Stimulated activated CD8-positive, alpha-beta memory T cell treated with anti-CD3 and anti-CD28 coated beads, Interleukin-15, amount 100 ng/mL, for 48 hours (primary cell): Measurements from ENCODE around the gene EIF4E.
"Not testable (repeated sequence)": the region's sequence is repeated elsewhere in the genome, so short reads cannot be mapped to it uniquely, and the experiment has no call there.

Source experiments
- DNase-seq, 2 donors: peaks; one replicate each; pipeline ENCODE4 v3.0.0-alpha.2; 2020; ENCODE audit warnings: low read depth in 2 of 2

Gene EIF4E, protein sequence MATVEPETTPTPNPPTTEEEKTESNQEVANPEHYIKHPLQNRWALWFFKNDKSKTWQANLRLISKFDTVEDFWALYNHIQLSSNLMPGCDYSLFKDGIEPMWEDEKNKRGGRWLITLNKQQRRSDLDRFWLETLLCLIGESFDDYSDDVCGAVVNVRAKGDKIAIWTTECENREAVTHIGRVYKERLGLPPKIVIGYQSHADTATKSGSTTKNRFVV

DNA sequence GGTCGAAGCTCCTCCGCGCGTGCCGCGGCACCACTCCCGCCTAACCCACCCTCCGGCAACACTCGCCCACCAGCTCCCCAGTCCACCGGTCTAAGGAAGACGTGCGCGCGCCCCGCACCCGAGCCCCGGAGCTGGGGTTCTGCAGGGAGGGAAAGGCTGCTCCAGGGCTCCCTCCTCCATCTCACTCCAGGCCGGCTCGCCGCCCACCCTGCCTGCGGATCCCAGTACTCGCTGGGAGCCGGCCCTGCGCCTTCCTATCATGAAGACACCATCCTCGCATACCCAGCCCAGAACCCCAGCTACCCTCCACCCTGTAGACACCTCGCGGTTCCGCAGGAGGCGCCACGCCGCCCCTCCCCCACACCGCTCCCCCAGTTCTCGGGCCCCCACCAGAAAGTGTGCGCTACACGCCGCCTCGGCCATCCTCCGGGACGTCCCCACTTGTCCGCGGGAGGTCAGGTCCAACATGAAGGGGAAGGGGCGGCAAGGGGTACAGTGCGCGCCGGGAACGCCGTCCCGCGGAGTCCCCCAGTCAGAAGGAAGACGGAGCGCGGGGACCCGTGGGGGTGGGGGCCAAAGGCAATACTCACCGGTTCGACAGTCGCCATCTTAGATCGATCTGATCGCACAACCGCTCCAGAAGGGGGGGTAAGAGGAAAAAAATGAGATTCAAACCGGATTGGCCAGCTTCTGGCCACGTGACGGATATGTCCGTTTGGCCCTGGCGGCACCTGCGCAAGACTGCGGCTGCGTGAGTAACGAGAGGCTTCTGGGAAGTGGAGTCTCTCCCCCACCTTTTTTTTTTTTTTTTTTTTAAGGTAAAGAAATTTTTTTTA is at the start of gene EIF4E:
EIF4E (minus strand) TSS at position 629 of the 836 bp plus-strand sequence; CDS start at position 608, 21 bp downstream.
- DNase-seq, result peak; percentile 93 to 94

DNA sequence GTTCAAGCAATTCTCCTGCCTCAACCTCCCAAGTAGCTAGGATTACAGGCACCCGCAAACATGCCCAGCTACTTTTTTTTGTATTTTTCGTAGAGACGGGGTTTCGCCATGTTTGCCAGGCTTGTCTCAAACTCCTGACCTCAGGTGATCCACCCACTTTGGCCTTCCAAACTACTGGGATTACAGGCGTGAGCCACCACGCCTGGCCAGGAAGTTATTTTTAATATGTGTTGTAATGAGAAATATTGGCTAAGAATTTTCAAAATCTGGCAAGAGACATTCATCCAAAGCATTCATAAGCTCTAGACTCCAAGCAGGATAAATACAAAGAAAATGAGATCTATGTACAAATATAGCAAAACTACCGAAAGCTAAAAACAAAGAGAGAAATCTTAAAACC is 48.6 kb upstream of the EIF4E start:
- DNase-seq, result no peak

DNA sequence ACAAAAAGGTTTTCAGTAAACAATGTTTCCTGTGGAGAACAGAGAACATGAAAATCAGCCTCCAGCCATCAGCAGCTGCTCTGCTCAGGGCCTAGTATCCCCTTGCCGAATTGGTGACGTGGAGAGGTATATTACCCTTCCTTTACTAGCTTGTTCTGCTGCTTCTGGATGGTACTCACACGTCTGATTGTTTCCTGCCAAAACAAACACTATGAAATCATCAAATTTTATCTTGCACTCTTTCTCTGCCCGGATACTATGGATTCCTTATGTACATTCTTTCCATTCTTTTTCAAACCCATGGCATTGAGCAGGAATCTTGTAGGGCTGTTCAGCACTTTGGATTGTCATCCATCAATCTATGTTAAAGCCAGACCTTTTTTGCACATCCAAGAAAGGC is 47.8 kb upstream of the EIF4E start:
- no peak for DNase-seq

DNA sequence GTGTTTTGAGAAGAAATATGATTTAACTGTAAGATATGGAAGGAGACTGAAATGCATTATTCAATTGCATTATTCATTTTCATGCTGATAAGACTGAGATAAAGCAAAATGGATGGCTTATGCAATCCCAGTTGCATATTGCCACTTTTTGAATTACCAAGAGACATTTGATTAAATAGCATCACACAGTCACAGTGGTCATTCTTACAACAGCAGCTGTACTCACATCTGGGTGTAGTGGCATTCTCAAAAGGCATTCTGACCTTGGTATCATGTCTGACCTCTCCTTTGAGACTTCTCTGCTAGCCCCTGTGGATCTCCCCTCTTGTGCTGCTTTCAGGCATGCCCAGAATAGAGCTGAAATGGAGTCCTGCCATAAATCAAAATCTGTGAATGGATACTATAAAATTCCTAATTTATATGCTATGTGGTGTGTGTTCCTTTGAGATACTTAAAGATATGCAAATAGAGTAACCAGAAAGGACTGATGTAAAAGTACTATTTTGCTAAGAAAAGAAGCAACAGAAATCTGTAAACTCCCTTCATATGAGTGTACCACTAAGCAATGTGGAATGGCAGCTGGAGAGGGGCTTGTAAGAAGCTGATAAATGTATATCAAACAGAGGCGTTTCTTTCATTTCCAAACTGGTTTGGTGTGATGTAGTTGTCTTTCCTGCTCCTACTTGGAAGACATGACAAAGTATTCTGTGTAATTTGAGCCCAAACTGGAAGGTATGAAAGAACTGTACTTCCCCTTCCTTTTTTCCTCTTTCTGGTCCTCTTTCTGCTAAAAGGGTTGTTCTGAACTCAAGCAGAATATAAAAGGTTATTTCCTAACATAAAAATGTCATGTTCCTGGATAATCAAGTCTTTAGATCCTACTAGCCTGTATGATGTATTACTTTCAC is 41.2 kb upstream of the EIF4E start:
- DNase-seq, result no peak

DNA sequence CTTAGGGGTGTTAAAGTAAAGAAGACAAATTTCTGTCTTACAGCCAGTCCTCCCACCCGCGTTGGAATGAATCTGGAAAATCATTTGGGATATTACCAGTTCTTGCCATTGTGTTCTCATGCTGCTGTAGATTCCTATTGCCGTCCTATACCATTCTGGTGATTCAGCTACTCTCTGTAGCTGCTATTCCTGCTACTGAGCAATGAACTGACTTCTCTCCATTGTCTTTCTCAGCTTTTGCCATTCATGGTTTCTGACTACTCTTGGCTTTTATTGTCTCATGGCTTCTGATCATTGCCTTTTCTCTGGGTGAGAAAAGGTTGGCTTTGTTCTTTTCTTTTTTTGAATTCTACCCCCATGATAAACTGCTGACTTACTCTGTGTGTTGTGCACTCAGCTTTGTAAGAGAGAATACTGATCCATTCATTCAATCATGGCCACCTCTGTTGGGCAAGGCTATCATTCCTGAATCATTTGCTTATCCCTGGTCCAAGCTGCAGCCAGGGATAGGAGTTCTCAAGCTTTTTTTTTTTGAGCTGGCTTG is 38.9 kb upstream of the EIF4E start:
- no peak for DNase-seq

DNA sequence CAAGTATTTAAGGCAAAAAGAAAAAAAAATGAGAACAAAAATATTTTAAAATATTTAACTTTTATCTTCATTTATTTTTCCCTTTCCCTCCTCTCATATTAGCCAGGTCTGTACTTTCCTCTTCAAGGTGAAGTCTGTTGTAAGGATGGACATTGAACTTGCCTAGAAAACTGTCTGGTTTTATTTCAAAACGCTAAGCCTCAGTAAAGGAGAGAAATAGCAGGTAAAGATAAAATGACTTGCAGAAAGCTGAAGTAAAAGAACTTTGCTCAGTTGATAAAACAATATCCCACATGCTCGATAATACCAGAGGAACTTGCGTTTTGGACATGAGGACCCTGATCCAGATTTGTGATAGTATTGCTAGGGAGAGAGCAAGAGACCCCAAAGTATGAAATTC is 38.0 kb upstream of the EIF4E start:
- no peak for DNase-seq

DNA sequence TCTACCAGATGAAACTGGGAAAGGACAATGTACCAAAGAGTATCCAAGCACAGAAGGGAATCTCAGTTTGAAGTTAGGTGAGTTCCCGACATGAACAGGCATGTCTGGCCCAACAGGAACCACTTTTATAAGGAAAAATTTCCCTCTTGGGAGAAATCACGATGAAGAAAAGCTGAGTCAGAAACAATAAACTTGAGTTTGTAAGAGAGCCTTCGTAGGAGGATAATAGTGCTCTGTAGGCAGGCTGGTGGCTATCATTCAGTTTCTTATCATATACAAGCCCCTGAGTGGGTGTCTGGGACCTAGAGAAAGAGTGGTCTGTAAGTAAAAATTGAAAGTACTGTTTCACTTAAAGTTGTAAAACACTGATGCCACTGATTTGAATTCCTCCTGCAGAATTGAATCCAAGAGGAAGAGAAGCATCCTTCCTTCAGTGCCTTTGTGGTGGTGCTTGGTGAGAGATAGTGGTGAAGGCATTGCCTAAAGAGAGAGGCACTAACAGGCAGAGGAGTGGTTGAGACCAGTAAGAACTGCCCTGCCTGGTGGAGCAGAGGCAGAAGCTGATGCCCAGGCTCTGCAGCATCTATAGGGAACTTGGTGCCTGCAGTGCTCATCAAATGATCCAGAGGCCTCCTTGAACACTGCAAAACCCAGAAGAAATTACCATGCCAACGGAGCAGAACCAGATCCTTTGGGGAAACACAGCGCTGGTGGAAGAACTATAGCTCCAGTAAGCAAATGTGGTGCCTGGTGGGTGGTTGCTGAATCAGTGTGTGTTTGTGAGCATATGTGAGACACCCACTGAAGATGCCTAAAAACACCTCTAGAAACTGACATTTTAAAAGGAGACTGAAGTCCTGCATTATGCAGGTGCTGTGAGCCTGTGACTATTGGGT is 34.9 kb upstream of the EIF4E start:
- DNase-seq, result no peak

DNA sequence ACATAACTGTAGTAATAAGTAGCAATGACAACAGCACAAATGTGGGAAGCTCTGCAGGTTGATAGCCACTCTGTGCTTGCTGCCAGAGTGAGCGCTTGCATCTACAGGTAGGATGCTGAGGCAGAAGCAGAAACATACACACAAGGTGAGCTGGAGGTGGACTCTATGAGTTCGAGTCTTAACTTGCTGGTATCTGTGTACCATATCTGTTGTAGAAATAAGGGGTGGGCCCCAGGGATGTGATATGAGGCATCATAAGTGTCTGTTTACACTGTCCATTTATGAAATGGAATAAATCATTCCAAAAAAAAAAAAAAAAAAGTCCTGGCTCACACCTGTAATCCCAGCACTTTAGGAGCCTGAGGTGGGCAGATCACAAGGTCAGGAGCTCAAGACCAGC is 32.8 kb upstream of the EIF4E start:
- DNase-seq, result no peak

DNA sequence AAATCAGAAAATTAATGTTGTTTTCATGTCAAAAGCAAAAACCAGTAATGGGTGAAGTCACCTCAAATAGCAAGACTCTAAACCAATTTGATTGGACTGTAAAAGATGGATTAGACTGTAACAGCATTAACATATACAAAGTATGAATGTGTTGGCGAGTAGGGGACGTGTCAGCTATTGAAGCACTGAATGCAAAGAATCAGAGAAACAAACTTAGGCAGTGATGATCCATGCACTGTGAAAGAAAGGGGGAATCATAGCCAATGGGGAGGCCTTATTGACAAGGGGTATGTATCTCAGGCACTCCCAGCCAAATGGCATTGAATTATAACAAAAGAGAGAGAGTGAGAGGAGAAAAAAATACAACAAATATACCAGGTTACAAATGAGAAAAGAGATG is 30.5 kb upstream of the EIF4E start:
- DNase-seq, result no peak

DNA sequence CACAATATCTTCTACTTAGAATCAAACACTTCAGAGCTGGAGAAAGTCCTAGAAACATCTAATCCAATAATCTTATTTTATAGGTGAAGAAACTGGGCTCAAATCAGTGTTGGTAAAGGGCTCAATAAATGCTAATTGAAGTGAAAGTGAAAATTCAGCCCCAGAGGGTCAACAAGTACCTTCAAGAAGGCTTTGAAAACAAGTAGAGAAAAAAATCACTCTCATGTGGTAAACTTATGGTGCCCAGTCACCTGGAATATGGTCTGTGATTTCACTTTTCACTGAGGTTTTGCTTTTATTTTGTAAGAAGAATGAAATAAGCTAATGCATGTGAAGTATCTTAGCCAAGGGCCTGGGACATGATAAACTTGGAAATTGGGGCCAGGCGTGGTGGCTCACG is 29.1 kb upstream of the EIF4E start:
- no peak for DNase-seq

DNA sequence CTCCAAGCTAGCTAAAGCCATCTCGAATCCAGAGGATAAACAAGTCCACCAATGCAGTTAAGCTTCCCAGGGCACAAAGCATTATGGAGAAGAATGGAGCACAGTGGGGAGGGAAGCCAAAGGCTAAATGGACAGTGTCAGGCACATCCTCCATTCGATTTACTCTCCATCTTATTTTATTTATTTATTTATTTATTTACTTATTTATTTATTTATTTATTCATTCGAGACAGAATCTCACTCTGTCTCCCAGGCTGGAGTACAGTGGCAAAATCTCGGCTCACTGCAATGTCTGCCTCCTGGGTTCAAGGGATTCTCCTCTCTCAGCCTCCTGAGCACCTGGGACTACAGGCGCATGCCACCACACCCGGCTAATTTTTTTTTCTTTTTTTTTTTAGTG is 26.3 kb upstream of the EIF4E start:
- DNase-seq, result no peak

DNA sequence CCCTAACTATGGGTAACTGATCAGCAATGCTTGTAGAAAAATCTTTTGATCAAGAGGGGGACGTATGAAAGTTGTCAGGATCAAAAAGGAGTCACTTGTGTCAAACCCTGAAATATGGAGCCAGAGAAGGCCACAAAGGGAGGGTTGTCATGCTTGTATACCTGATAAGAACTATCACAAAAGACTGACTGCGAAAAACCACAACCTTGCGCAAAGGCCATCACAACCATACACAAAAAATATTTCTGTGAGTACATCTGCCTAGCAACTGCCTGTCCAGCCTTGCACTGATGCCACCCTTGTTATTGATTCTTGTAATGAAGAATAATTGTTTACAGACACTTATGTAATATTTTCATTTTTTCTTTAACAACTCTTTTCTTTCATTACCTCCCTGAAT is 22.8 kb upstream of the EIF4E start:
- no peak for DNase-seq

DNA sequence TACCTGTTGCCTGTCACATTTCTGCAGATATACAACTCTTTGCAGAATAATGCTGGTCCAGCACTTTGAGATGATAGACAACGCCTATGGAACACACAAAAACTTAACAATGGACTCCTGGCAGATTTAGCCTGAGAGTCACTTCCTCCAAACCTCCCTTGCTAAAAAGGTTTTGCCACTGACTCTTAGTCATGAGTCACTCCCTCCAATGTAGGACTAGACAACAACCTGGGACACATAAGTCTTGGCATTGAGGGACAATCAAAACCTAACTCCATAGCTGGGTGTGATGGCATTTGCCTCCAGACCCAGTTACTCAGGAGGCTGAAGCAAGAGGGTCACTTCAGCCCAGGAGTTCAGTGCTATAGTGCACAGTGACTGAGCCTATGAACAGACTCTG is 22.0 kb upstream of the EIF4E start:
- DNase-seq, result no peak

DNA sequence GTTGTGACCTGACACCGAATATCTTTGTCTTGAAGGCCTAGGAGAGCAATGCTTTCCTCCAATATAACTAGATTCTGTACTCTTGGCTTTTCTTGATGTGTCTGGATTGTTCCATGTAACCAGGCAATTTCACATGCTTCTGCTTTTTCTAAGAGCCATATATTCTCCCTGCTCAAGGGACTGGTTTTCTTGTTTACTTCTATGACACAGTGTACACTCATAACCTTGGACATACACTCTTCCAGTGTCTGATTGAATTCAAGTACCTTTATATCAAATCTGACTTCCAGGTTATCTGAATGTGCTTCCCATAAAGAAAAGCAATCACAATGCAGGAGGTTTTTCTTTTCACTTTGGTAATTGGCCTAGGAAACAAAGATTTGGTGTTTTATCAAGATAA is 17.4 kb upstream of the EIF4E start:
- no peak for DNase-seq

DNA sequence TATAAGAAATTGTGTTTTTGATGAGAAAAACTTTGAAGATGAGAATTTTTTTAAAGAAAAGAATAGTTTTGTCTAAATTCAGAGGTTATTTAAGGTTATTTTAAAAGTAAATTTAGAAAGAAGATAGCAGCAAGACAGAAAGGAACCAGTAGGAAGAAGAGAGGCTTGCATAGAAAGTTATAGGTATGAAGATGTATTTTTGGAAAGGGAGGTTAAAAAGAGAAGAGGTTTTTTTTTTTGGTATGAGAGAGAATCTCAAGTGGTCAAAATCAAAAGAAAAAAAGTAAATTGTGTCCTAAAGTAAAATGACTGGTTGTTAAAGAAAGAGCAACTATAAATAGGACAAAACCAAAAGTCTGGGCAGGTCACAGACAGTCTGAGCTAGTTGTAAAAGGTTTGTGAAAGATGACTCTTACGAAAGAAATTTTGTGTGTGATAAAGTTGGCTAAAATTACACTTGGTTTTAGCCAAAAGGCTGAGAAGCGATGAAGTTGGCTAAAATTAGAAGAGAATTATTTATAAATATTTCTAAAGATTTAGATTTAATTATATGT is 16.4 kb upstream of the EIF4E start:
- DNase-seq, result no peak

DNA sequence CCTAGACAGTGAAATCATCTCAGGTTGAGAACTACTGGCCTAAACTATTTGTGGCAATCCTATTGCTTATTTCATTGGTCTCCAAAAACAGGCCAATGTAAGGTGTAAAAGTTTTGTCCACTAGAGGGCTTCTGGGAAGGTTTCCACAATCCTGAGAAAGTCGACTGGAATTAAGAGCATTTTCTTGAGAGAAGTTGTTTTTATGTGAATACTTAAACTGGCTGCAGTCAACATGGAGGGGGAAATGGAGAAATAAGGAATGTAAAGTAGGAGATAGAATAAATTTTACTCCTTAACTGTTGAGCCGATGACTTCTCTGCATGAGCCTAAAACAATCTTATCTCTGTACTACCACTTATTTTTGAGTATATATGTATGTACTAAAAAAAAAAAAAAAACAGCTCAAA is 11.0 kb upstream of the EIF4E start:
- no peak for DNase-seq

DNA sequence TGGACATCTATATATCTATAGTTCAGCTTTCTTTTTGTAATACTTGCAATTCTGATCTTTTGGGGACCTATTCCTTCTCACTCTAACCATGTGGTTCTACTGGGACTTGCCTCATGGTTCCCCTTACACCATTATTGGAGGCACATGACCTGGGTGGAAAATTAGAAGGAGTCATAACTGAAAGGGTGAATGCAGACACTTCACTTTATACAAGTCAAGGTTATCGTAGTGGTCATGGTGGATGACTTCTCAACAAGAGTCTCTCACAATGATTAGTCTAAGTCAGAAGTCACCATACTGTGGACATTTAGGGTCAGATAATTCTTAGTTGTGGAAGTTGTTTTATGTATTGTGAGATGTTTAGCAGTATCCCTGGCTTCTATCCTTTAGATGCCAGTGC is 10.5 kb upstream of the EIF4E start:
- DNase-seq, result no peak

DNA sequence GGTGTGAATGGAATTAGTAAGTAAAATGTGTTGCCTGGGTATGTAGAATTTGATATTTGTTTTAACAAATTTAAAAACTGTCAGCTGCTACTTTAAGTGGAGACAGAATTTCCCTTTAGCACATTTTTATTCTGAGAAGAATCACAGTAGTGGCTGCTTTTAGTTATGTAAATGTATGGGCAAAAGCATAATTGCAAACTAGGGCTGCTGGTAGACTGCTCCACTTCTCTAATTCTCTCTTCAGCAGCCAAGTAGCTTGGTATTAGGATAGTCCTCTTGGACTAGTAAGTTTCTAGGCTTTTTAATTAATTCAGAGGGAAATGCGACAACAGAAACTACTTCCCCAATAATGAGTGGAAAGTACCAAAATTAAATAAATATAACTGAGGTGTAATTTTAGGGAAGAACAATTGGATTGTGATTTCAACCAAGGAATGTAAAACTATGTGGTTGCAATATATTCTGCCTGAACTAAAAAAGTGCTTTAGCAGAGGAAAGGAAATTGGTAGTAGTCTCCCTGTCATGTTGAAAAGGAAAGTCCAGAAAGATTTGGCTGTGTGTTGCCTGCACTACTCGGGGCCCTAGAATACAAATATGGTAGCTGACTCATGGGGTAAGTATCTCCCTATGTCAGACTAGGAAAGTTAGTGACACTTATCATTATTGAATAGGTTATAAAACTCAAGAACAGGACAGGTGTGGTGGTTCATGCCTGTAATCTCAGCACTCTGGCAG is 9.2 kb upstream of the EIF4E start:
- no peak for DNase-seq

DNA sequence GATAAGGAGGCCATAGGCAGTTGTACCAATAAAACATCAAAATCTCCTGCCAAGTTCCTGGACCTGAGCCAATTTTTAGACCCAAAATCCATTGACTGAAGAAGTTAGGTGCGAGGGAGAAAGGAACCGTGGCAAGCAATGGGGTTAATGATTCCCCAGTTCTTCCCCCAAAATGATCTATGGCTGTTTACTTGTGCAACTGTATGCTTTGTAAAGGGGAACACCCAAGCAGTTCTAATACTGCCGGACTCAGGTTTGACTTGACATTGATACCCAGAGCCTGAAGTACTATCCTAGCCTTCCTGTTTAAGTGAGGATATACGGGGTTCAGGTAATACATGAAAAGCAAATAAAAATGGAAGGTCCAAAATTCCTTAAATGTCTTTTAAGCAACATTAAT is 6.7 kb upstream of the EIF4E start:
- no peak for DNase-seq

DNA sequence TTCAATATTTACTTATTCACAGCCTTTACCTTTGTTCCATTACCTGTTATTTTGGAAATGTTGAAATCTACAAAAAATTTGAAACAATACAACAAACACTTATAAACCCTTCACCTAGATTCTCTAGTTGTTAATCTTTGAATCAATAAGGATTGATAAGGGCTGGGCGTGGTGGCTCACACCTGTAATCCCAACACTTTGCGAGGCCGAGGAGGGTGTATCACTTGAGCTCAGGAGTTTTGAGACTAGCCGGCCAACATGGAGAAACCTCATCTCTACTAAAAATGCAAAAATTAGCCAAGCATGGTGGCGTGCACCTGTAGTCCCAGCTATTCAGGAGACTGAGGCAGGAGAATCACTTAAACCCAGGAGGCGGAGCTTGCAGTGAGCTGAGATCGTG is 5.9 kb upstream of the EIF4E start:
- not testable (repeated sequence) for DNase-seq
